VCaP (cell line): ENCODE results near the gene C2CD2.

Source experiments
- H3K27ac ChIP-seq: fragments of 450-650 bp; 2 replicates; pipeline ENCODE4 v1.5.1; 2017
- CTCF ChIP-seq: fragments of 450-650 bp; conservative IDR thresholded peaks from 2 replicates; pipeline ENCODE4 v1.5.1; 2017; ENCODE audit warnings: mild to moderate bottlenecking, moderate library complexity

Gene C2CD2

GRCh38 chr21:41839387-41840000 is 114.3 kb downstream of the C2CD2 start:
- TF ChIP-seq CTCF, result no peak
- no peak overlapping the region for H3K27ac ChIP-seq

GRCh38 chr21:41837756-41838297 is 116.0 kb downstream of the C2CD2 start:
- no peak for TF ChIP-seq CTCF
- H3K27ac ChIP-seq, result no peak overlapping the region

GRCh38 chr21:41836166-41837015 is 117.4 kb downstream of the C2CD2 start:
- TF ChIP-seq CTCF, result no peak
- no peak overlapping the region for H3K27ac ChIP-seq

- TF ChIP-seq CTCF, result no peak
Measured at GRCh38 chr21:41835711-41836154, 118.1 kb downstream of the C2CD2 start.

More at GRCh38 chr21:41835711-41836154, 118.1 kb downstream of the C2CD2 start:
- H3K27ac ChIP-seq, result no peak overlapping the region
